IMR-90 (cell line): ENCODE data around the gene CENPV. TPM values are rescaled to one million over a fixed set of nuclear protein-coding genes. Genes with fewer than 3 reads are reported as not detected.

Experiments used
- ATAC-seq: fragments of 200-7000 bp; cut with Tn5 transposase; 2 replicates; pipeline ENCODE4 v1.9.1; 2020; ENCODE audit warnings: low read depth, mild to moderate bottlenecking, moderate library complexity
- BruUV-seq: library from RNA; stranded (reverse); fragments of 400-500 nt; replicated peaks from 2 replicates; lab custom pipeline; 2021; lab: Mats Ljungman, UMichigan
- CTCF ChIA-PET: fragments of 300-600 bp; formaldehyde crosslinking; extraction: SDS; loops from one replicate; lab custom pipeline; 2021; ENCODE audit warnings: antibody characterized with exemption; lab: Yijun Ruan, JAX
- POLR2A ChIA-PET: fragments of 300-600 bp; sonication (Branson Sonifier 250); formaldehyde crosslinking; loops from one replicate; lab custom pipeline; 2022; ENCODE audit warnings: antibody characterized with exemption; ENCODE audit not compliant: unreplicated experiment; lab: Charles Lee
- DNase-seq: peaks from one replicate; pipeline ENCODE4 v3.0.0; 2013
- H2AFZ ChIP-seq: replicated peaks from 2 replicates; pipeline ENCODE3; 2013; ENCODE audit warnings: low read length, mild to moderate bottlenecking; ENCODE audit not compliant: poor library complexity
- H2AK5ac ChIP-seq: 2 replicates; pipeline ENCODE4 v1.6.1; 2013; ENCODE audit warnings: low read depth, low read length, inconsistent platforms
- H2AK9ac ChIP-seq: replicated peaks from 2 replicates; pipeline ENCODE3; 2013; ENCODE audit warnings: mild to moderate bottlenecking, low read depth, low read length, moderate library complexity; ENCODE audit not compliant: poor library complexity
- H2BK120ac ChIP-seq: 2 replicates; pipeline ENCODE4 v1.6.1; 2013; ENCODE audit warnings: low read depth, low read length, inconsistent platforms
- H2BK15ac ChIP-seq: 3 replicates; pipeline ENCODE4 v1.6.1; 2013; ENCODE audit warnings: low read depth, low read length, inconsistent platforms
- H2BK20ac ChIP-seq: 2 replicates; pipeline ENCODE4 v1.6.1; 2013; ENCODE audit warnings: low read depth, mild to moderate bottlenecking, inconsistent platforms, low read length, moderate library complexity
- H2BK5ac ChIP-seq: 2 replicates; pipeline ENCODE4 v1.6.1; 2013; ENCODE audit warnings: mild to moderate bottlenecking, low read depth, low read length, inconsistent platforms; ENCODE audit not compliant: poor library complexity, severe bottlenecking
- H3K14ac ChIP-seq: replicated peaks from 2 replicates; pipeline ENCODE4 v1.6.1; 2013; ENCODE audit warnings: low read depth, low read length, inconsistent platforms
- H3K18ac ChIP-seq: 2 replicates; pipeline ENCODE4 v1.6.1; 2013; ENCODE audit warnings: low read depth, low read length, control low read depth
- H3K23ac ChIP-seq: 2 replicates; pipeline ENCODE4 v1.6.1; 2013; ENCODE audit warnings: low read depth, low read length, inconsistent platforms
- H3K27ac ChIP-seq: 2 replicates; pipeline ENCODE4 v1.5.1; 2013; ENCODE audit warnings: mild to moderate bottlenecking, control low read depth, low read length; ENCODE audit not compliant: insufficient read depth
- H3K27me3 ChIP-seq: 2 replicates; pipeline ENCODE4 v1.6.1; 2013; ENCODE audit warnings: low read length; ENCODE audit not compliant: control insufficient read depth, insufficient read depth
- H3K36me3 ChIP-seq: 2 replicates; pipeline ENCODE4 v1.6.1; 2013; ENCODE audit warnings: low read length, mixed read lengths; ENCODE audit not compliant: control insufficient read depth, insufficient read depth
- H3K4ac ChIP-seq: 2 replicates; pipeline ENCODE4 v1.6.1; 2013; ENCODE audit warnings: low read depth, low read length, inconsistent platforms
- H3K4me1 ChIP-seq: 2 replicates; pipeline ENCODE4 v1.6.1; 2013; ENCODE audit warnings: low read length, mixed read lengths; ENCODE audit not compliant: control insufficient read depth, insufficient read depth
- H3K4me2 ChIP-seq: 2 replicates; pipeline ENCODE4 v1.6.1; 2013; ENCODE audit warnings: low read depth, mild to moderate bottlenecking, control low read depth, low read length, moderate library complexity
- H3K4me3 ChIP-seq: 2 replicates; pipeline ENCODE4 v1.5.1; 2013; ENCODE audit warnings: low read depth, mild to moderate bottlenecking, control low read depth, low read length, moderate library complexity; ENCODE audit not compliant: insufficient read depth
- H3K56ac ChIP-seq: 2 replicates; pipeline ENCODE4 v1.6.1; 2013; ENCODE audit warnings: low read length, inconsistent platforms; ENCODE audit not compliant: insufficient read depth; ENCODE audit errors: extremely low read depth
- H3K79me1 ChIP-seq, 2 experiments: 2 replicates each; pipeline ENCODE4 v1.6.1; 2013; ENCODE audit warnings: low read length in 2 of 2, inconsistent platforms in 1 of 2, low read depth in 1 of 2
- H3K9ac ChIP-seq: 2 replicates; pipeline ENCODE4 v1.6.1; 2013; ENCODE audit warnings: low read depth, low read length, control low read depth
- H3K9me1 ChIP-seq: 2 replicates; pipeline ENCODE4 v1.6.1; 2013; ENCODE audit warnings: low read length, inconsistent platforms; ENCODE audit not compliant: insufficient read depth
- H3K9me3 ChIP-seq: 2 replicates; pipeline ENCODE4 v1.6.1; 2013; ENCODE audit warnings: low read length; ENCODE audit not compliant: control insufficient read depth, insufficient read depth
- H4K20me1 ChIP-seq: 2 replicates; pipeline ENCODE4 v1.6.1; 2013; ENCODE audit warnings: low read length, inconsistent platforms; ENCODE audit not compliant: insufficient read depth
- H4K5ac ChIP-seq: 2 replicates; pipeline ENCODE4 v1.6.1; 2013; ENCODE audit warnings: mild to moderate bottlenecking, low read depth, low read length, control low read depth
- H4K8ac ChIP-seq, 2 experiments: 2 replicates each; pipeline ENCODE4 v1.6.1; 2013; ENCODE audit warnings: low read depth in 2 of 2, low read length in 2 of 2, control low read depth in 1 of 2, inconsistent platforms in 1 of 2
- H4K91ac ChIP-seq: 2 replicates; pipeline ENCODE4 v1.6.1; 2013; ENCODE audit warnings: low read depth, low read length, inconsistent platforms; ENCODE audit not compliant: insufficient read depth
- CEBPB ChIP-seq: IDR thresholded peaks from 2 replicates; pipeline ENCODE4 v1.6.1; 2012; ENCODE audit warnings: low read depth, low read length, improper control_type of control experiment
- FOS ChIP-seq: fragments of 150-350 bp; IDR thresholded peaks from 2 replicates; pipeline ENCODE4 v1.6.1; 2016; ENCODE audit warnings: low read depth, low read length
- WGBS, 2 experiments: methylation state at CpG; one replicate each; pipeline versions ENCODE4 v1.1.5 to v1.1.7; 2013; ENCODE audit warnings: missing lambda C conversion rate in 2 of 2; ENCODE audit not compliant: insufficient read length in 1 of 2; ENCODE audit errors: extremely low coverage in 2 of 2; 5-methylcytosine and 5-hydroxymethylcytosine counted together
- dilution Hi-C: fragments of 300-500 bp; cut with HindIII; formaldehyde crosslinking; loops from one replicate; pipeline ENCODE4 v1.14.3; 2018; ENCODE audit warnings: low sequenced_read_pairs; ENCODE audit not compliant: unreplicated experiment
- in situ Hi-C: fragments of 300-500 bp; cut with MboI; formaldehyde crosslinking; loops from 3 replicates; pipeline ENCODE4 v1.14.3; 2019; ENCODE audit warnings: low sequenced_read_pairs, inconsistent platforms, mixed read lengths
- intact Hi-C: fragments of 100-400 bp; cut with micrococcal nuclease; formaldehyde crosslinking; loops from 2 replicates; pipeline ENCODE4 v1.10.0; 2022
- polyA plus RNA-seq, 3 experiments: library from polyadenylated mRNA; depleted of rRNA; stranded (reverse); fragments of >200 nt; gene quantifications; 2 replicates each; pipeline ENCODE4 v1.2.3, GENCODE V29; 2012; ENCODE audit warnings: low replicate concordance in 1 of 3
- total RNA-seq: library from RNA; depleted of rRNA; stranded (reverse); fragments of >200 nt; gene quantifications from 2 replicates; pipeline ENCODE4 v1.2.3, GENCODE V29; 2012

CENPV gene
- total and polyA plus RNA-seq, 2 of the 4 experiments (the other 2 are of a cell fraction): 35.3 to 49.8 TPM

GRCh38 chr17:16374146-16374938 is 21.1 kb upstream of the CENPV start:
- no peak overlapping the region for H3K4me2 ChIP-seq
- no peaks in the 10 kb centered on the region for H3K9me3 ChIP-seq
- H3K18ac ChIP-seq: no peak overlapping the region
- H2BK15ac ChIP-seq: no peak overlapping the region
- no peak overlapping the region for H2AK5ac ChIP-seq
- no peaks in the 10 kb centered on the region for H3K36me3 ChIP-seq
- H3K56ac ChIP-seq: no peak overlapping the region
- no peaks in the 10 kb centered on the region for H3K27me3 ChIP-seq
- H3K23ac ChIP-seq: no peak overlapping the region
- H3K9ac ChIP-seq: no peak overlapping the region
- no peak overlapping the region for H3K27ac ChIP-seq
- no peaks in the 10 kb centered on the region for H4K20me1 ChIP-seq
- ATAC-seq (peak; percentile 52), DNase-seq (peak; percentile 75)
- H3K79me1 ChIP-seq: no peaks in the 10 kb centered on the region
- no peak overlapping the region for H3K14ac ChIP-seq
- H3K9me1 ChIP-seq: no peaks in the 10 kb centered on the region
- H3K4me3 ChIP-seq: no peak overlapping the region
- no peak overlapping the region for H3K4ac ChIP-seq
- no peaks in the 10 kb centered on the region for H3K4me1 ChIP-seq
- intact Hi-C loops: no loop called here
- H2BK5ac ChIP-seq: no peak overlapping the region
- CTCF ChIA-PET: interaction anchor here (1.6 kb wide), 1 partner anchor 11 kb away, joined by 6 read pairs; no protein-coding TSS in a partner anchor
- no peak overlapping the region for H4K5ac ChIP-seq
- no peak overlapping the region for H2AK9ac ChIP-seq
- H2BK120ac ChIP-seq: no peak overlapping the region
- WGBS, 2 experiments: 90% methylated on average over 4 of the region's 16 CpGs; no CpG with 5 or more reads in 1 of the 2 experiments
- no peak overlapping the region for H2AFZ ChIP-seq
- dilution Hi-C loops: no loop called here
- peak; percentile 76 for TF ChIP-seq CEBPB
- no peak for TF ChIP-seq FOS
- POLR2A ChIA-PET: no interaction called here
- H2BK20ac ChIP-seq: no peak overlapping the region
- in situ Hi-C loops: no loop called here
- no TSS peak for BruUV-seq
- H4K8ac ChIP-seq: no peak overlapping the region
- H4K91ac ChIP-seq: no peak overlapping the region
